Measurements from ENCODE around the gene MAP6.

MAP6 gene

DNA sequence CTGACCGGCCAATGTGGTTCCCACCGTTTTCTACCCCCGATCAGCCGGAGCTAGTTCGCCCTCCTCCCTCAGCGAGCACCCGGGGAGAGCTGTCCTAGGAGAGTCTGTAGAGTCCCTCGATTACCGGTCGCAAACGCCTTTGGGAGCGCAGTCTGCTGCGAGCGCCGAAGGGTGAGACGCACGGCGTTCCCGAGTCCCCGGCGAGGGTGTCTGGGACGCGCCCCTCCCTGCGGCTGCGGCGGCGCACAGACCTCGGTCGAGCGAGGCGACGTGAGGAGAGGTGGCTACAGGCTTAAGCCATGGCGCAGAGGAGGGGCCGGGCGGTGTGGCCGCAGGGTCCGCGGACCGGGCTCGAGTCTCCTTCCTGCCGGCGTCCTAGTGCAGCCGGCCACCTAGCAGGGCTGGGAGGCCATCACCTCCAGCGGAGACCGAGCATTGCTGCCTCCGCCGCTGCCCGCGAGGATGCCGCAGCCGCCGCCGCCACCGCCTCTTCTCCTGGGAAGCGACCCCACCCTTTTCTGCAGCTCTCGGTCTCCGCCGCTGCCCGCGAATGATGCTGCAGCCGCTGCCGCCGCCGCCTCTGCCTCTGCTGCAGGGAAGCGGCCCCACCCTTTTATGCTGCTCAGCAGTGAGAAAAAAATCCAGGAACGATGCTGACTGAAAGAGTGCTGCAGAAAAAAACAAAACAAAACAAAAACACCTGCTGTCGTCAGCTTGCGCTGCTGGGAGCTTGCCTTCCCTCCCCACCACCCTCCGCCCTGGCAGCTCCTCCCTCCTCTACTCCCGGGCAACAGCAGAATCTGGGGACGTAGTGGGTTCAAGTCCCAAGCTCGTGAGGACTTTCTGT lies at the start of gene MAP6:
TSS of gene MAP6 (minus strand) at position 588 of the 847 bp plus-strand sequence. CDS start 669 bp downstream, outside the sequence.
- Histone ChIP-seq H3K27me3 (ENCODE audit: control insufficient read depth, insufficient read depth, low read length) (peaks cover 90% of the 10 kb centered on the region), H3K36me3 (ENCODE audit: control insufficient read depth, insufficient read depth, low read length) (no peaks in the 10 kb centered on the region), H3K27ac (ENCODE audit: low read depth, low read length) (no peak within 1 kb of the TSS), H3K9ac (ENCODE audit: low read length) (no peak within 1 kb of the TSS), H3K4me3 (ENCODE audit: low read depth, low read length) (peak within 1 kb of the TSS; percentile 62), H3K4me1 (ENCODE audit: control insufficient read depth, insufficient read depth, low read length) (peaks cover 15% of the 10 kb centered on the region; the same call in 1 of the 2 replicates), H3K9me3 (ENCODE audit: control insufficient read depth, insufficient read depth, low read depth, low read length) (peaks cover 2% of the 10 kb centered on the region; the same call in 1 of the 2 replicates)

DNA sequence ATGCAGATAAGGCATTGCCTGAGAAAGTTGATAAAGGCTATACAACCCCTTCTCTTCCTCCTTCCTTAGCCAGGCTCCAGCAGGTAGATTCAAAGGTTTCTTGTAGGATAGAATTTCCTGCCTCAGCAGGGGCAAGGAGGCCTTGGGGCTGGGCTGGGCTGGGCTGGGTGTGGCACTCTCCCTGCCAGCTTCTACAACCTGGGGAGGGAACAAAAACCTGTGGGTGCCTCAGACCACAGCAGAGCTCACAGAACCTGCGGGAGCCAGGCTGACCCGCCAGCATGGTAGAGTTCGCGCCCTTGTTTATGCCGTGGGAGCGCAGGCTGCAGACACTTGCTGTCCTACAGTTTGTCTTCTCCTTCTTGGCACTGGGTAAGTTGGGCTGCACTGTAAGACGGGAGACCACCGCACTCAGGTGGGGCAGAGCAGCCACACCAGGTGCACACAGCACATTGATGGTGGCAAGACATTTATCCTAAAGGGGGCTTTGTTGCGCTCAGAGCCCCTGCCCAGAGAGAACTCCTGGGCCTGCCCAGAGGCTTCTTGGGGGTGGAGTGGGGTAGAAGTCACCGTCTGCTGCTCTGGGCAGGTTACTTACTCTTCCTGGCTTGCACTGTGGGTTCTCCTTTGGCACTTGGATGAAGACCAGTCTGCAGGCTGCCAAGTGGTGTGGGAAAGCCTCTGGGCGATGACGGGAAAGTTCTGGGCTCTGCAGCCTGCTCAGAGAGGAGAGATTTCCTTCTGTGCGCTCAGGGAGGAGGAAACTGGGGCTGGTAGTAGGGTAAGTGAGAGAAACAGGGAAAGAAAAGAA lies 49.0 kb upstream of the MAP6 start, which contains the start of gene MOGAT2:
TSS of gene MOGAT2 (plus strand) at position 231 of the 811 bp plus-strand sequence. CDS start at position 282, 51 bp downstream.
- no peak within 1 kb of the TSS for H3K27ac ChIP-seq (ENCODE audit: low read depth, low read length)
- H3K36me3 ChIP-seq (ENCODE audit: control insufficient read depth, insufficient read depth, low read length), result no peaks in the 10 kb centered on the region
- no peak within 1 kb of the TSS for H3K9ac ChIP-seq (ENCODE audit: low read length)
- H3K4me3 ChIP-seq (ENCODE audit: low read depth, low read length), result no peak within 1 kb of the TSS
- H3K27me3 ChIP-seq (ENCODE audit: control insufficient read depth, insufficient read depth, low read length), result peaks cover 60% of the 10 kb centered on the region
- no peaks in the 10 kb centered on the region; the same call in 1 of the 2 replicates for H3K4me1 ChIP-seq (ENCODE audit: control insufficient read depth, insufficient read depth, low read length)
- H3K9me3 ChIP-seq (ENCODE audit: control insufficient read depth, insufficient read depth, low read depth, low read length), result no peaks in the 10 kb centered on the region

DNA sequence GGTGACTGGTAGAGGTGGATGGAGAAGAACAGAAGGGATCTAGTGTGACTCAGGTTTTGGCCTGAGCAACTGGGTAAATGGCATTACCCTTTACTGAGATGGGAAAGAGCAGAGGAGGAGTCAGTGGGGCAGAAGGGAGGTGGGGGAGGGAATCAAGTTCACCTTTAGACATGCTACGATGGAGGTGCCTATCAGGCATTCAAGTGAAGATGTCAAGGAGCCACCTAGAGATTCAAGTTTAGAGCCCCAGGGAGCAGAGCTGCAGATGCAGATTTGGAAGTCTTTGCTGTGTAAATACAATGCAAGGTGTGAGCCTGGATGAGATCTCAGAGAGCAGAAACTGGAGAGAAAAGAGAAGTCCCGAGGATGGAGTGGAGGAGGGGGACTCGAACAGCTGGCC lies 47.8 kb upstream of the MAP6 start:
- H3K27me3 ChIP-seq (ENCODE audit: control insufficient read depth, insufficient read depth, low read length), result peaks cover 69% of the 10 kb centered on the region

GRCh38 chr11:75715688-75716087 lies 46.9 kb upstream of the MAP6 start:
- H3K27ac ChIP-seq (ENCODE audit: low read depth, low read length), result no peak overlapping the region
- H3K9me3 ChIP-seq (ENCODE audit: control insufficient read depth, insufficient read depth, low read depth, low read length), result no peaks in the 10 kb centered on the region
- H3K4me1 ChIP-seq (ENCODE audit: control insufficient read depth, insufficient read depth, low read length), result no peaks in the 10 kb centered on the region; the same call in 1 of the 2 replicates
- no peak overlapping the region for H3K4me3 ChIP-seq (ENCODE audit: low read depth, low read length)
- no peak overlapping the region for H3K9ac ChIP-seq (ENCODE audit: low read length)
- peaks cover 73% of the 10 kb centered on the region for H3K27me3 ChIP-seq (ENCODE audit: control insufficient read depth, insufficient read depth, low read length)
- no peaks in the 10 kb centered on the region for H3K36me3 ChIP-seq (ENCODE audit: control insufficient read depth, insufficient read depth, low read length)

More for the DNA sequence above, 47.8 kb upstream of the MAP6 start:
- no peaks in the 10 kb centered on the region for H3K9me3 ChIP-seq (ENCODE audit: control insufficient read depth, insufficient read depth, low read depth, low read length)
- H3K4me1 ChIP-seq (ENCODE audit: control insufficient read depth, insufficient read depth, low read length), result no peaks in the 10 kb centered on the region; the same call in 1 of the 2 replicates
- H3K9ac ChIP-seq (ENCODE audit: low read length), result no peak overlapping the region
- H3K36me3 ChIP-seq (ENCODE audit: control insufficient read depth, insufficient read depth, low read length), result no peaks in the 10 kb centered on the region
- H3K27ac ChIP-seq (ENCODE audit: low read depth, low read length), result no peak overlapping the region
- H3K4me3 ChIP-seq (ENCODE audit: low read depth, low read length), result no peak overlapping the region

GRCh38 chr11:75714211-75714610 lies 45.4 kb upstream of the MAP6 start:
- Histone ChIP-seq H3K9me3 (ENCODE audit: control insufficient read depth, insufficient read depth, low read depth, low read length) (no peaks in the 10 kb centered on the region), H3K4me1 (ENCODE audit: control insufficient read depth, insufficient read depth, low read length) (no peaks in the 10 kb centered on the region; the same call in 1 of the 2 replicates), H3K27ac (ENCODE audit: low read depth, low read length) (no peak overlapping the region), H3K27me3 (ENCODE audit: control insufficient read depth, insufficient read depth, low read length) (peaks cover 66% of the 10 kb centered on the region), H3K4me3 (ENCODE audit: low read depth, low read length) (no peak overlapping the region), H3K9ac (ENCODE audit: low read length) (no peak overlapping the region), H3K36me3 (ENCODE audit: control insufficient read depth, insufficient read depth, low read length) (no peaks in the 10 kb centered on the region)

DNA sequence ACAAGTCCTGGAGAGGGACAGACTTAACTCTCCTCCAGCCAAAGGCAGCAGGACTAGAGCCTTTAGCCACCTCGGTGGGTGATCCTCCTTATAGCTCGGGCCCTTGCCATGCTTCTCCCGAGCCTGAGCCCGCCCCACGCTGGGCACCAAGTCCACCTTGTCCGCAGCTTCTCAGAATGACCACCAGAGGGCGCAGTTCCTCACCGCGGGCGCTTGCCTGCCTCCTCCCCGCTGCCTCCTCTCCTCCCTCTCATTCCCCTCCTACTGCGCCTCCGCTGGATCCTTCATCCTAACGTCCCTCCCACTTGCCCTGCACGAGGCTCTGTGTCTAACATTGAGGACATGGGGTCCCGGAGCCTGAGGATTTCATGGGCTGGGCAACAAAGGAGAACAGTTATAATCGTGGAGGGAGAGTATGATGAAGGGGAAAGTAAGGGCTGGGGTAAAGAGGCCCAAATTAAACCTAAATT lies 37.5 kb upstream of the MAP6 start:
- Histone ChIP-seq H3K9ac (ENCODE audit: low read length) (no peak overlapping the region), H3K36me3 (ENCODE audit: control insufficient read depth, insufficient read depth, low read length) (no peaks in the 10 kb centered on the region), H3K27me3 (ENCODE audit: control insufficient read depth, insufficient read depth, low read length) (peaks cover 17% of the 10 kb centered on the region), H3K4me3 (ENCODE audit: low read depth, low read length) (no peak overlapping the region), H3K4me1 (ENCODE audit: control insufficient read depth, insufficient read depth, low read length) (no peaks in the 10 kb centered on the region; the same call in 1 of the 2 replicates), H3K9me3 (ENCODE audit: control insufficient read depth, insufficient read depth, low read depth, low read length) (peaks cover 7% of the 10 kb centered on the region; the same call in 1 of the 2 replicates), H3K27ac (ENCODE audit: low read depth, low read length) (no peak overlapping the region)

- Histone ChIP-seq H3K9me3 (ENCODE audit: control insufficient read depth, insufficient read depth, low read depth, low read length) (peaks cover 7% of the 10 kb centered on the region; the same call in 1 of the 2 replicates), H3K36me3 (ENCODE audit: control insufficient read depth, insufficient read depth, low read length) (no peaks in the 10 kb centered on the region), H3K4me1 (ENCODE audit: control insufficient read depth, insufficient read depth, low read length) (no peaks in the 10 kb centered on the region; the same call in 1 of the 2 replicates), H3K9ac (ENCODE audit: low read length) (no peak overlapping the region), H3K27me3 (ENCODE audit: control insufficient read depth, insufficient read depth, low read length) (peaks cover 15% of the 10 kb centered on the region), H3K4me3 (ENCODE audit: low read depth, low read length) (no peak overlapping the region), H3K27ac (ENCODE audit: low read depth, low read length) (no peak overlapping the region)
These were observed 36.7 kb upstream of the MAP6 start for GRCh38 chr11:75705541-75705940.

DNA sequence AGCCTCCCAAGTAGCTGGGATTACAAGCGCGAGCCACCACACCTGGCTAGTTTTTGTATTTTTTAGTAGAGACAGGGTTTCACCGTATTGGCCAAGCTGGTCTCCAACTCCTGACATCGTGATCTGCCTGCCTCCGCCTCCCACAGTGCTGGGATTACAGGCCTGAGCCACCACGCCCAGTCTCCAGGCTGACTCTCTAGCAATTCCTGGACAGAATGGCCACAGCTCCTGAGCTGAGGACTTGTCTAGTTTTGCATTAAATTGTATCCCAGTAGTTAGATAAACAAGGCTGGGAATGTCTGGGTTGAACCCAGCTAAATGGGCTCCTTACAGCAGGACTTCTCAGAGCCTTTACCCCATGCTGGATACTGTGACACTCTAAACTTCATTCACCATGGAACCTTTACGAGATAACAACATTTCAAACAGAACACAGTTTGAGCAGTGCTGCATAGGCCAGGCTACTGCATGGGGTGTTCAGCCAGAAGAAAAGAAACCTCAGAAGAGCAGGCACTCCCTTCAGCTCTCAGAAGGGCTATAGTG lies 34.9 kb upstream of the MAP6 start:
- H3K36me3 ChIP-seq (ENCODE audit: control insufficient read depth, insufficient read depth, low read length), result no peaks in the 10 kb centered on the region

DNA sequence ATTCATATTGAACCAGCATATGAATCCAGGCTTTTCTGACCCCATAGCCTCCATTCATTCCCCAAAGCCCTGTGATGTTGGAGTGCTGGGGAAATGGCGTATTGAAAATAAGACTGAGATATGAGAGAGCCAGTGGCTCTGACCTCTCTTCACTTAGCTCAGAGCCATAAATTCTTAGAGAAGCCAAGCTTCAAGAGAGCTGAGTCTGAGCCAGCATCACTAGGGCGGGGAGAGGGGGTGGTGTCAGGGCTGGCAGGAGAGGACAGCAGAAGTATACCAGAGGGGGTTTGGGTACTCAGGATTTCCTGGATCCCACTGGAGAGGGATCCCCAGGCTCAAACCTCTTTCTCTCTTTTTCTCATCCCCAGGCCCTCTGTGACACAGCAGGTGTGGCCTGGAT lies 32.1 kb upstream of the MAP6 start:
- H3K9me3 ChIP-seq (ENCODE audit: control insufficient read depth, insufficient read depth, low read depth, low read length), result no peaks in the 10 kb centered on the region
- no peaks in the 10 kb centered on the region for H3K36me3 ChIP-seq (ENCODE audit: control insufficient read depth, insufficient read depth, low read length)
- H3K4me1 ChIP-seq (ENCODE audit: control insufficient read depth, insufficient read depth, low read length), result no peaks in the 10 kb centered on the region; the same call in 1 of the 2 replicates
- no peak overlapping the region for H3K4me3 ChIP-seq (ENCODE audit: low read depth, low read length)
- peaks cover 23% of the 10 kb centered on the region for H3K27me3 ChIP-seq (ENCODE audit: control insufficient read depth, insufficient read depth, low read length)
- no peak overlapping the region for H3K9ac ChIP-seq (ENCODE audit: low read length)
- no peak overlapping the region for H3K27ac ChIP-seq (ENCODE audit: low read depth, low read length)

More for the DNA sequence above, 34.9 kb upstream of the MAP6 start:
- Histone ChIP-seq H3K4me1 (ENCODE audit: control insufficient read depth, insufficient read depth, low read length) (no peaks in the 10 kb centered on the region; the same call in 1 of the 2 replicates), H3K9me3 (ENCODE audit: control insufficient read depth, insufficient read depth, low read depth, low read length) (peaks cover 7% of the 10 kb centered on the region; the same call in 1 of the 2 replicates), H3K27ac (ENCODE audit: low read depth, low read length) (no peak overlapping the region), H3K4me3 (ENCODE audit: low read depth, low read length) (no peak overlapping the region), H3K9ac (ENCODE audit: low read length) (no peak overlapping the region), H3K27me3 (ENCODE audit: control insufficient read depth, insufficient read depth, low read length) (peaks cover 22% of the 10 kb centered on the region)

DNA sequence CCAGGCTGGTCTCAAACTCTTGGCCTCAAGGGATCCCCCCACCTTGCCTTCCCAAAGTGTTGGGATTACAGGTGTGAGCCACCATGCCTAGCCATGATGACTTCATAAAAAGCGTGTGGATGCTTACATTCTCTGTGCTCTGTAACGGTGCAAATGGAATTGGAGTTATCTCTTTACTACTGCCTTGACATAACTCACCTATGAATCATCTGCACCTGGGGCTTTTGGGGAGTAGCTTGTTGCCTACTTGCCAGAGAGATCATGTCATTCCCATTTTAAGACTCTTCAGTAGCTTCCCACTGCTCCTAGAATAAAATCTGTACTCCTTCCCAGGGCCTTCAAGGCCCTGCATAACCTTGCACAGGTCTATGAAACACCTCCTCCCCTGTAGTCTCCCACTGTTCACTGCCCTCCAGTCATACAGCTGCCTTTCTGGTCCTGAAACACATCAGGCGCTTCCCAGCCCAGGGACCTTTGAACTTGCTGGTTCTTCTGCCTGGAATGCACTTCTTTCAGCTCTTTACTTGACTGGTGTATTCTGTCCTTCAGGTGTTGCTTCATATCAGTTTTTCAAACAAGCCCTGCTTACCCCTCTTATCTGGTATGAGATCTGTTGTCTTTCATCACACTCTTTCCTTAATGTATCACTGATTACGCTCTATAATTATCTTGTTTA lies 29.2 kb upstream of the MAP6 start:
- Histone ChIP-seq H3K4me3 (ENCODE audit: low read depth, low read length) (no peak overlapping the region), H3K36me3 (ENCODE audit: control insufficient read depth, insufficient read depth, low read length) (no peaks in the 10 kb centered on the region), H3K27ac (ENCODE audit: low read depth, low read length) (no peak overlapping the region), H3K4me1 (ENCODE audit: control insufficient read depth, insufficient read depth, low read length) (no peaks in the 10 kb centered on the region), H3K9me3 (ENCODE audit: control insufficient read depth, insufficient read depth, low read depth, low read length) (no peaks in the 10 kb centered on the region), H3K27me3 (ENCODE audit: control insufficient read depth, insufficient read depth, low read length) (peaks cover 14% of the 10 kb centered on the region), H3K9ac (ENCODE audit: low read length) (no peak overlapping the region)

All from HUES6 (cell line).